SK-N-SH (cell line): ENCODE results near the gene PRRC2B. TPM values are rescaled to one million over a fixed set of nuclear protein-coding genes. Genes with fewer than 3 reads are reported as not detected.
A peak's percentile ranks its signal among the peaks of the same experiment; 100 is the strongest.

Source experiments
- CTCF ChIA-PET: fragments of 300-600, 350-600 bp; formaldehyde crosslinking; extraction: SDS; loops from one replicate; lab custom pipeline; 2021; lab: Yijun Ruan, JAX
- POLR2A ChIA-PET: fragments of 350-600 bp; sonication (Branson Sonifier 250); formaldehyde crosslinking; extraction: SDS; loops from one replicate; lab custom pipeline; 2020; ENCODE audit warnings: antibody characterized with exemption, inconsistent platforms; lab: Yijun Ruan, JAX
- DNase-seq: peaks from one replicate; pipeline ENCODE4 v3.0.0; 2012
- H2AFZ ChIP-seq: fragments of 200-600 bp; sonication (generic); 2 replicates; pipeline ENCODE4 v1.8.1; 2016; ENCODE audit warnings: antibody characterized with exemption, mild to moderate bottlenecking, low read depth
- H3F3A ChIP-seq: fragments of 200-600 bp; sonication (generic); replicated peaks from 2 replicates; pipeline ENCODE3; 2016; ENCODE audit warnings: antibody characterized with exemption, mild to moderate bottlenecking; ENCODE audit not compliant: insufficient read depth
- H3K27ac ChIP-seq, 2 experiments: fragments of 200-500 bp in 1 of 2; fragments of 200-600 bp in 1 of 2; sonication (Bioruptor generic) in 1 of 2; sonication (generic), shearing (Covaris generic) in 1 of 2; 2 replicates each; pipeline versions ENCODE4 v1.5.1 to v1.6.1; 2014 to 2016; ENCODE audit warnings: low read depth in 2 of 2, inconsistent platforms in 1 of 2, low read length in 1 of 2, mild to moderate bottlenecking in 1 of 2, mixed read lengths in 1 of 2
- H3K27me3 ChIP-seq: fragments of 200-600 bp; sonication (generic), shearing (Covaris generic); 2 replicates; pipeline ENCODE4 v1.6.1; 2016; ENCODE audit warnings: mixed run types; ENCODE audit not compliant: insufficient read depth
- H3K36me3 ChIP-seq, 2 experiments: fragments of 200-500 bp in 1 of 2; fragments of 200-600 bp in 1 of 2; sonication (Bioruptor generic) in 1 of 2; sonication (generic) in 1 of 2; replicated peaks in 1 of 2; 2 replicates each; pipeline versions ENCODE3 to v1.5.1; 2014 to 2016; ENCODE audit warnings: low read length in 1 of 2, mild to moderate bottlenecking in 1 of 2; ENCODE audit not compliant: insufficient read depth in 2 of 2, control insufficient read depth in 1 of 2
- H3K4me1 ChIP-seq, 2 experiments: fragments of 200-500 bp in 1 of 2; fragments of 200-600 bp in 1 of 2; sonication (Bioruptor generic) in 1 of 2; sonication (generic), shearing (Covaris generic) in 1 of 2; 2 replicates each; pipeline versions ENCODE4 v1.5.1 to v1.6.1; 2014 to 2016; ENCODE audit warnings: low read depth in 1 of 2, low read length in 1 of 2, mixed run types in 1 of 2; ENCODE audit not compliant: insufficient read depth in 2 of 2, control insufficient read depth in 1 of 2
- H3K4me2 ChIP-seq: fragments of 200-600 bp; sonication (generic), shearing (Covaris generic); 2 replicates; pipeline ENCODE4 v1.6.1; 2017; ENCODE audit warnings: mixed run types
- H3K4me3 ChIP-seq, 2 experiments: fragments of 200-500 bp in 1 of 2; fragments of 200-600 bp in 1 of 2; sonication (Bioruptor generic) in 1 of 2; sonication (generic), shearing (Covaris generic) in 1 of 2; 2 replicates each; pipeline versions ENCODE4 v1.5.1 to v1.8.1; 2014 to 2016; ENCODE audit warnings: low read depth in 2 of 2, inconsistent platforms in 1 of 2, low read length in 1 of 2, mild to moderate bottlenecking in 1 of 2, mixed read lengths in 1 of 2, moderate library complexity in 1 of 2
- H3K79me2 ChIP-seq: fragments of 200-600 bp; sonication (generic); 2 replicates; pipeline ENCODE4 v1.8.1; 2017; ENCODE audit warnings: mild to moderate bottlenecking; ENCODE audit not compliant: insufficient read depth
- H3K9ac ChIP-seq: fragments of 200-600 bp; sonication (generic); 2 replicates; pipeline ENCODE4 v1.6.1; 2017; ENCODE audit warnings: mixed run types
- H3K9me2 ChIP-seq: fragments of 200-600 bp; sonication (generic); 2 replicates; pipeline ENCODE4 v1.6.1; 2017; ENCODE audit warnings: mixed run types
- H3K9me3 ChIP-seq: fragments of 200-600 bp; sonication (generic); 2 replicates; pipeline ENCODE4 v1.6.1; 2017; ENCODE audit warnings: mixed run types, mild to moderate bottlenecking, moderate library complexity
- H4K20me1 ChIP-seq: fragments of 200-600 bp; sonication (generic); 2 replicates; pipeline ENCODE4 v1.6.1; 2017; ENCODE audit warnings: mild to moderate bottlenecking, mixed run types; ENCODE audit not compliant: insufficient read depth
- EP300 ChIP-seq, 2 experiments: IDR thresholded peaks; 2 replicates each; pipeline versions ENCODE4 v1.4.0 to v1.6.1; 2012; ENCODE audit warnings: borderline replicate concordance in 1 of 2, low read depth in 1 of 2, low read length in 1 of 2
- EZH2phosphoT487 ChIP-seq: fragments of 200-600 bp; sonication (generic); IDR thresholded peaks from 2 replicates; pipeline ENCODE4 v1.6.1; 2017; ENCODE audit warnings: low read depth, mixed run types, mild to moderate bottlenecking, antibody characterized with exemption, moderate library complexity, borderline replicate concordance
- FOXJ3 ChIP-seq: sonication (generic); formaldehyde crosslinking; IDR thresholded peaks from 2 replicates; pipeline ENCODE4 v1.5.1; 2020; ENCODE audit warnings: mild to moderate bottlenecking, missing genetic modification reagents
- FOXM1 ChIP-seq: IDR thresholded peaks from 2 replicates; pipeline ENCODE4 v1.4.0; 2012; ENCODE audit warnings: low read depth, mild to moderate bottlenecking
- GABPA ChIP-seq: IDR thresholded peaks from 2 replicates; pipeline ENCODE4 v1.4.0; 2012; ENCODE audit warnings: low read depth, mild to moderate bottlenecking
- IRF3 ChIP-seq: fragments of 150-350 bp; IDR thresholded peaks from 2 replicates; pipeline ENCODE4 v1.6.1; 2016; ENCODE audit warnings: mild to moderate bottlenecking, low read depth, low read length
- MXI1 ChIP-seq: IDR thresholded peaks from 2 replicates; pipeline ENCODE4 v1.6.1; 2012; ENCODE audit warnings: mild to moderate bottlenecking, low read depth, low read length, improper control_type of control experiment
- NFIC ChIP-seq: IDR thresholded peaks from 2 replicates; pipeline ENCODE4 v1.4.0; 2012; ENCODE audit warnings: borderline replicate concordance
- RAD21 ChIP-seq: IDR thresholded peaks from 2 replicates; pipeline ENCODE4 v1.6.1; 2012; ENCODE audit warnings: mild to moderate bottlenecking, low read length
- RCOR1 ChIP-seq: fragments of 150-350 bp; IDR thresholded peaks from 2 replicates; pipeline ENCODE4 v1.6.1; 2017; ENCODE audit warnings: antibody characterized with exemption, low read length
- SMC3 ChIP-seq: IDR thresholded peaks from 2 replicates; pipeline ENCODE4 v1.6.1; 2012; ENCODE audit warnings: low read depth, low read length, improper control_type of control experiment
- TAF1 ChIP-seq: IDR thresholded peaks from 2 replicates; pipeline ENCODE4 v1.6.1; 2012; ENCODE audit warnings: low read depth, mild to moderate bottlenecking, low read length, moderate library complexity, borderline replicate concordance
- ZBTB33 ChIP-seq: IDR thresholded peaks from 2 replicates; pipeline ENCODE4 v1.4.0; 2012; ENCODE audit warnings: low read depth, borderline replicate concordance
- WGBS: methylation state at CpG from one replicate; pipeline ENCODE4 v1.1.6; 2017; ENCODE audit warnings: low lambda C conversion rate; 5-methylcytosine and 5-hydroxymethylcytosine counted together
- polyA plus RNA-seq, 3 experiments: library from polyadenylated mRNA; depleted of rRNA; stranded (reverse); fragments of >200 nt; gene quantifications; 2 replicates each; pipeline ENCODE4 v1.2.3, GENCODE V29; 2012
- TF ChIP-seq, protein P1 (sequence below): fragments of 200-600 bp; sonication (generic); IDR thresholded peaks from 2 replicates; pipeline ENCODE4 v1.6.1; 2017; ENCODE audit warnings: antibody characterized with exemption, mild to moderate bottlenecking, moderate library complexity

The PRRC2B gene
- polyA plus RNA-seq, 1 of the 3 experiments (the other 2 are of a cell fraction) = 26.3 TPM

DNA sequence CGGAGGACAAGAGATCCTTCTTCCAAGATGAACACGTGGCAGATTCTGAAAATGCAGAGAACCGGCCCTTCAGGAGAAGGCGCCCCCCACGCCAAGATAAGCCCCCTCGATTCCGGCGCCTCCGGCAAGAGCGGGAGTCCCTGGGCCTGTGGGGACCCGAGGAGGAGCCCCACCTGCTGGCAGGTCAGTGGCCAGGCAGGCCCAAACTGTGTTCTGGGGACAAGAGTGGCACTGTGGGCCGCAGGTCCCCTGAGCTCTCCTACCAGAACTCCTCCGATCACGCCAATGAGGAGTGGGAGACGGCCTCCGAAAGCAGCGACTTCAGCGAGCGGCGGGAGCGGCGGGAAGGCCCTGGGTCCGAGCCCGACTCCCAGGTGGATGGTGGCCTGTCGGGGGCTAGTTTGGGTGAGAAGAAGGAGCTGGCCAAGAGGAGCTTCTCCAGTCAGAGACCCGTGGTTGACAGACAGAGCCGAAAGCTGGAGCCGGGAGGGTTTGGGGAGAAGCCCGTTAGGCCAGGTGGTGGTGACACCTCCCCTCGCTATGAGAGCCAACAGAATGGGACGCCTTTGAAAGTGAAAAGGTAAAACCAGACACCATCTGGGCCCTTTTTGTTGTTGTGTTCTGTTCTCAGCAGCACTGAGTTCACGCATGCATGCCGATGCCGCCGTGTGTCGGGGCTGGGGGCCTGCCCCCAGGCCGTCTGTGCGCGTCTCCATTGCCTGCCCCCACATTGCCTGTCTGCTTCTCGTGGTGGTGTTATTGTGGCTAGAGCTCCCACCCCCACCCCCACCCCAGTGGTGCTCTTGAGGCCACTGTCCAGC, 82.3 kb downstream of the PRRC2B start:
- TF ChIP-seq FOXJ3 (CRISPR knock-in tag) (no peak), EZH2phosphoT487 (no peak), NFIC (no peak), EP300 (IDR thresholded peaks at IDR 0.05; ENCODE audit: borderline replicate concordance in 1 of 2, low read depth in 1 of 2, low read length in 1 of 2) (no peak), GABPA (no peak), RCOR1 (no peak), TAF1 (no peak), IRF3 (no peak), FOXM1 (no peak), RAD21 (peak; percentile 27; the same call in 1 of the 2 replicates), SMC3 (peak; percentile 11; the same call in 1 of the 2 replicates), ZBTB33 (no peak), MXI1 (no peak)
- TF ChIP-seq, protein P1, sequence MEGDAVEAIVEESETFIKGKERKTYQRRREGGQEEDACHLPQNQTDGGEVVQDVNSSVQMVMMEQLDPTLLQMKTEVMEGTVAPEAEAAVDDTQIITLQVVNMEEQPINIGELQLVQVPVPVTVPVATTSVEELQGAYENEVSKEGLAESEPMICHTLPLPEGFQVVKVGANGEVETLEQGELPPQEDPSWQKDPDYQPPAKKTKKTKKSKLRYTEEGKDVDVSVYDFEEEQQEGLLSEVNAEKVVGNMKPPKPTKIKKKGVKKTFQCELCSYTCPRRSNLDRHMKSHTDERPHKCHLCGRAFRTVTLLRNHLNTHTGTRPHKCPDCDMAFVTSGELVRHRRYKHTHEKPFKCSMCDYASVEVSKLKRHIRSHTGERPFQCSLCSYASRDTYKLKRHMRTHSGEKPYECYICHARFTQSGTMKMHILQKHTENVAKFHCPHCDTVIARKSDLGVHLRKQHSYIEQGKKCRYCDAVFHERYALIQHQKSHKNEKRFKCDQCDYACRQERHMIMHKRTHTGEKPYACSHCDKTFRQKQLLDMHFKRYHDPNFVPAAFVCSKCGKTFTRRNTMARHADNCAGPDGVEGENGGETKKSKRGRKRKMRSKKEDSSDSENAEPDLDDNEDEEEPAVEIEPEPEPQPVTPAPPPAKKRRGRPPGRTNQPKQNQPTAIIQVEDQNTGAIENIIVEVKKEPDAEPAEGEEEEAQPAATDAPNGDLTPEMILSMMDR = peak; percentile 47
- POLR2A ChIA-PET = no interaction called here
- Histone ChIP-seq H3K36me3 (peaks cover 63 to 88% of the 10 kb centered on the region in 2 experiments), H3F3A (peaks cover 6% of the 10 kb centered on the region), H3K4me2 (no peak overlapping the region), H3K9me2 (no peaks in the 10 kb centered on the region), H3K4me3 (no peak overlapping the region), H3K4me1 (no peaks in the 10 kb centered on the region; a peak in 1 of 4 replicates), H2AFZ (no peak overlapping the region), H3K27me3 (no peaks in the 10 kb centered on the region), H3K9me3 (no peaks in the 10 kb centered on the region), H3K27ac (no peak overlapping the region), H4K20me1 (peaks cover 59% of the 10 kb centered on the region), H3K9ac (no peak overlapping the region), H3K79me2 (peaks cover 55% of the 10 kb centered on the region)
- CTCF ChIA-PET = interaction anchor here (0.7 to 2.1 kb wide), 9 partner anchors 9 to 109 kb away, joined by 3 to 8 read pairs (median 4); no protein-coding TSS in a partner anchor
- 90% methylated on average over 30 of the region's 40 CpGs for WGBS
- DNase-seq = peak; percentile 57
